ENCODE data around the gene TM4SF4. TPM values are rescaled to one million over a fixed set of nuclear protein-coding genes. Genes with fewer than 3 reads are reported as not detected.
A peak's percentile ranks its signal among the peaks of the same experiment; 100 is the strongest.

The TM4SF4 gene
- total RNA-seq, 1 experiment from 2014 or later: not detected

DNA sequence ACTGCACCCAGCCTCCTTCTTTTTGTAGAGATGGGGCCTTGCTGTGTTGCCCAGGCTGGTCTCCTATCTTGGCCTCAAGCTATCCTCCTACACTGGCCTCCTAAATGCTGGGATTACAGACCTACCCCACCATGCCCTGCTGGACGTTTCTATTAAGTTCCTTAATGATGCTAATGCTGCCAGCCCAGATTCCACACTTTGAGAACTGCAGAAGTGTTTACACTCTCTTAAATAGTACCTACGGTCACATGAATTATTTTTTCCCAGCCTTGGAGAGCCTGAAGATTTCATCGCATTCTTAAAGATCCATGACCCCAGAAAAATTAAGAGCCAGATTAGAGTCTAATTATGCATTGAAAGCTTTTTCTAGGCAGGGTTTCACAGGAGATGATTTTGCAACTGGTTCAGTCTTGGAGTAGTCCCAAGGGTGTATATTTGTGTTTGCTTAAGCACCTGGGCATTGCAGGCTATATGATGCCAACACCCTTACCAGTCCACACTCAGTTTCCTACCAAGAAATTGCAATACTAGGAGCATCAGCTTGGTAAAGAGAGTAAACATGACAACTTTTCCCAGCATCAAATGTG, 36.6 kb downstream of the TM4SF4 start:
- no peak for DNase-seq (ENCODE audit: low read depth)

DNA sequence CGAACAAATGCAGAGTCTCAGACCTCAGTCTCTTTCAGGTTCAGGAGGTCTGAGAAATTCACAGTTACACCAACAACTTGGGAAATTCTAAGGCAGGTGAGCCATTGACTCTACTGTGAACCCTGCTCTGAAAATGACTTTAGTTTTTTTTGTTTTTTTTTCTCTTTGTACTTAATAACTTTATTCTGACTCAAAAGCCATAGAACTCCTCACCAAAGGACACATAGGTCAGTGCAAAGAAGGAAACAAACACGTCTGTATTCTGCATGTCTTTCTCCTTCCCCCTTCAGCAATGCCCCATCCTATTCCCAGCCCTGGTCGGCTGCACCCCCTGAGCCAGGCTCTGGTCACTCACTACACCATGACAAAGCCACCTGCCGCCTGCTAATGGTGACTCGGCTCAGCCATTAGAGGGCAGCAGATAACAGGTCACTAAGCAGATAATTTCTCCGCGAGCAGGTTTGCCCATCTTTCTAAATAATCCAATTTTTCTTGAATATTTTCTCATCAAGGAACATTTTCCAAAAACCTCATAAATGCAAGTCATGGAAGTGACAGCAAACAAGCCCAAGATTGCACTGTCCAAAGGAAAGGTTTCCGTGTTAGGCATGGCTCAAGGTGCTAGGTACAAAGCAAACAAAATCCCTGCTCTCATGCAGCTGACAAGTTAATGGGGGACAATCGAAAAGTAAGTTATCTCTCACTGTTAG, 37.7 kb downstream of the TM4SF4 start:
- DNase-seq (ENCODE audit: low read depth): peak; percentile 73

DNA sequence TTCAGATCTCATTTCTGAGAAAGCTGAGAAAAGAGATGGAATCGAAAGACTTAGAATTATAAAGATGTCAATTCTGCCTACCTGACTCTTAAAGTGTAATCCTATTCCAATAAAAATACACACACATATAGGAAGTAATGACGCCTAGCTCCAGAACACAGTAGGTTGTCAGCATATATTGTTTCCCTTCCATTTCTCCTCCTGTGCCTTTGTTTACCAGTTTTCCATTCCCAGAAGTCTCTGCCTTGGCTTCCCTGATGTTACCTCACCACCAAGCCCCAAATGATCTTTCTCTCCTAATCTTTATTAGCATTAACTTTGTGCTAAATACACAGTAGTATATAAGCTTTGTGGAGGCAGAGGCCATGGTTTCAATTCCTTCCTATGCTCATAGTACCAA, 40.0 kb downstream of the TM4SF4 start:
- no peak for DNase-seq (ENCODE audit: low read depth)

DNA sequence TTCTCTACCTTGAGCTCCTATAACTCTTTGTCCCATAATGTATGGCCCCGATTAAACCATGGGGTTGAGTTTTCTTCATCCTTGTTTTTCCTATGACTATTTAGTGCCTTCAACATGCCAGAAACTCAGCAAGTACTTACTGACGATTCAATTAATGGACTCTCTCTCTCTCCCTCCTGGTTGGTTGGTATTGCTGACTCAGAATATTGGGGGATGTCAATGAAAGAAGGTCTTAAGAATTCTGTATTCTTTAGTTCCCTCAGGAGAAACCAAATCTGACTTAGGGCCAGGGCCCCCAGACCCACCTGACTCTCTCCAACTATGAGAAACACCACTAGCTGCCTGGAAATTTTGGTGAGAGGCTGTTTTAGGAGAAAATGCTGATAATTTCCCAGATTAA, 40.8 kb downstream of the TM4SF4 start:
- no peak for DNase-seq (ENCODE audit: low read depth)

DNA sequence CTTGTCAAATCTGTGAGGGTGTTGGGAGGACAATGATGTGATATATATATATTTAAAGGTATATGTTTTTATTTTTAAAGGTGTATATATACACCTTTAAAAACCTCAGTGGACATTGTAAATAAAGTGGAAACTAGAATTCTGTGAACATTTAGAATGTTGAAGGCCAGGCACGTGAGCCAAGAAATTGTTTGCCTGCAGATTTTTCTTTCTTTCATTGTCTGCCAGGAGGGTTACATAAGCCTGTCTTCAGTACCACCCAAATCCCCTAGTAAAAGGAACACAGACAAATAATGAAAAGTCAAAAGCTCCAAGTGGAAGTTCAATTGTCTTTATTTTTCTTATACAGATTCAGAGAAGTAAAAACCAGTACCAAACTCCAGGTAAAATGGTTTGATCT, 42.4 kb downstream of the TM4SF4 start:
- no peak for DNase-seq (ENCODE audit: low read depth)

DNA sequence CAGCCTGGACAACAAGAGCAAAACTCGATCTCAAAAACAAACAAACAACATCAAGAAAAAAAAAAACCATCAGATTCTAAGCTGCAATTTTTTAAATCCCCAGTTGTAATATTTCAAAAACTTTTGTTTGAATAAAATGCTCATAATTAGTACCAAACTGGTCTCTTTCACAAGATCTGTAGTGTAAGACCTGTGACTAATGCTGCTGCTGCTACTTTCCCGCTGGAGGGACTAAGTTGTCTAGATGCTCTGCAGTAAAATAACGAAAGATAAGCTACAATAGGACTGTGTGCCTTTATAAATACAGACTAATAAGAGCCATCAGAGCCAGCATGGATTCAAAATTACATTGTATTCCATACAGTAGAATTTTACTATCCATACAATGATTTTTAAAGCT, 45.4 kb downstream of the TM4SF4 start:
- no peak for DNase-seq (ENCODE audit: low read depth)

DNA sequence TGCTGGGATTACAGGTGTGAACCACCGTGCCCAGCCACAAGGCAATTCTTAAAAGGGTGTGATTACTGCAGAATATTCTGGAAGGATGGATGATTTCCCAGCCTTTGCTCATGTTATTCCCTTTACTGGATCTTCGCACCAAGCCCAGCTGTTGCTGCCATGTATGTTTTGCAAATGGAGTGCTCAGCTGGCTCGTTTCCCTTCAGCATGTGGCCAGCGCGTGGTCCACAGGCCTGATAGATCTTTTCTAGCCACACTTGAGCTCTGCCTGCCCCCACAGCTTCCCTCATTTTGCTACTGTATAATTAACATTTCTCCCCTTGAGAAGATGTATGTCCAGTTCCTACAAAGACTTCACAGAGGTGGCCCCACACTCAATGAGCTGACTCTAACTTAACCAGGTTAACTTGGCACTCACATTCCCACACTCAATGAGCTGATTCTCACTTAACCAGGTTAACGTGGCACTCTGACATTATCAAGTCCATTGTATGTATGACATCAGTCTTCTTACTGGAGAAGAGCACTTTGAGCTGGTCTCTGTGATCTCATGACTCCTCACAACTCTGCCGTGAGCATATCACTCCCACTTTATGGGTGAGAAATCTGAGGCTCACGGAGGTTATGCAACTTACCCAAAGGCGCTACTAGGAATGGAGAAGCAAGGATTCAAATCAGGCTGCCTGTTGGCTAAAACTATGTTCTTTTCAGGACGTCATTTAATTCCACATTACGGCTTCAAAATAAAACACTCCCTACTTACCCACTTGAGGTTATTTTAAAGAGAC, 49.2 kb downstream of the TM4SF4 start:
- DNase-seq (ENCODE audit: low read depth): no peak

DNA sequence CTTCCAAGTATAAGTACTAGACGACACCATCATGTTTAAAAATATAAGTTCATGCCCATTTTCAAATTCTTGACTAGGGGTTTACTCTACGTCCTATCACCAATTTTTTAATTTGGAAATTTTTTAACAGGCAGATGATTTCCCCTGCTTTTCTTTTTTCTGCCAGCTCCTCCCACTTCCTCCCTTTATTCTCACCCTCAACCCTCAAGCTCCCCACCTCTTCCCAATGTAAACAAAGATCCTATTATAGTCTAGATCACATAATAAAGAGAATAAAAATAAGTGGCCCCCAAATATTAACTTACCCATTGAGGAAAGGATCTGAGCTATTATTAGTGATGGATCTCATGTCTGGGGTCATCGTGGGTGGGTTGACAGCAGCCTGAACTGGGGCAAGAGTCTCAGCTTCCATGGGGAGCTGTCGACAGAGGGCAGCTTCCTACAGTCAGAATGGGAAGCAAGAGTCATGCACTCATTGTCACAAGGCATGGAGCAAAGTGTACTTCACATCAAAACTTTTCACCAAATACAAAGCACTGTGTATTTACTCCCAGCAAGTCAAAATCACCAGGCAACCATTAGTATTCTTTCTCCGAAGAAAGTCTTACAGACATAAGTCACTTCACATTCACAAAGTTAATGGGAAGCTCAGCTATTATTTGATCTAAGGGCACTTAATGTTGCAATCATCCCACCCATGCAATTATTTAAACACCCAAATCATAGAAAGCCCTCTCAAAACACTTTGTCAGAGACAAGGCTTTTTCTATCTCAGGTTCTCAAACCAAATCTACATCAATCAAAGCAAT, 53.2 kb downstream of the TM4SF4 start:
- no peak for DNase-seq (ENCODE audit: low read depth)

DNA sequence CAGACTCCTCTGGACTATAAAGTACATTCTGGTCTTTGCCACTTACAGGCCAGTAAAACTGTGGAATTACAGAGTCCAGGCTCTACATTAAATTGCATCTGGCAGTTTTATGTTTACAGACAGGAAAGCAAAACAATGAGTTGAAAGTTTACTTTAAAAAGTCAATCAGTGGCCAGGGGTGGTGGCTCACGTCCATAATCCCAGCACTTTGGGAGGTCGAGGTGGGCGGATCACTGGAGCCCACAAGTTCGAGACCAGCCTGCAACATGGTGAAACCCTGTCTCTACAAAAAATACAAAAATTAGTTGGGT, 53.8 kb downstream of the TM4SF4 start:
- DNase-seq (ENCODE audit: low read depth): no peak

DNA sequence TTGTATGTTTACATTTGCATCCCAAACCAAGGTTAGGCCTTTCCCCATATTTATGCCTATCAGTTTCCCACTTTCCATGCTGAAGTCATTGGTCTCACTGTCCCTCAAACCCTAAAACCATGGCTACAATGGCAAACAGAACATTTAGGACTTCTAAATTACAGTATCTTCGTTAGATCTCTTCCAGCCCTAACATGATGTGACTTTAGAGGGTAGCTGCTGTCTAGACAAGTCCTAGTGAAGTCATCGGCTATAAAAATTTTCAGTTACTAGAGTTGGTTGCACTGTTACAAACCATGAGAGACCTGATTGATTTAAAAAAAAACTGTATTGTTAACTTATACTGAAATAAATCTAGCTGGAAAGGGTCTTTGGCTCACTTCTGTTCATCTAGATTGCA, 54.6 kb downstream of the TM4SF4 start:
- no peak for DNase-seq (ENCODE audit: low read depth)

DNA sequence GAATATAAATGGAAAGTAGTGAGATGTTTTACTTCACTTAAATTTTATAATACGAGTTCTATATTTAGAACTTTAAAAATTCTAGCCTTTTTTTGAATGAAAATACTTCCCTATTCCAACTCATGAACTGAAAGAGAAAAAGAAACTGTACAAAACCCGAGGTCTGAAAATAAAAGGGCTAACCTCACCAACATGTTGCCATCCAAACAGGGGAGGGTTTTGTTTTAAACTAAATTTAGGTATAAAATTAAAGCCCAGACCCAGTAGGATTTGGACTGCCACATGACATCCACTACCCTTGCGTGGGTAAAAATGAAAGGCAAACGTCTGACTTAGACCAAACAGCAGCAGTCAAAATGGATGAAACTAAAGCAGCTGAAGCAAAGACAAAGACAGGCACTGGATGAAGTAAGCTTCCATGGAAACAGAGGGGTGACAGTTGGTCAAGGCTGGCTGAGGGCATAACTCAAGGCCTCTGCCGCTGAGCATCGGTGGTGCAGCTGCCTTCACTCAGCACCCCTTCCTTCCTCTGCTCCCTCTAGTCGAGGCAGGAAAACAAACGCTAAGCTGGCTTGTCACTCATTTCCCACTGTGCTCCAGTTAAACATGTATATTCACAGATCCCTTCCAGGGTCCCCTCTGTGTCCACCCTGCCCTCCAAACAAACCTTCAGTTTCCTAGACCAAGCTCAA, 58.1 kb downstream of the TM4SF4 start:
- no peak for DNase-seq (ENCODE audit: low read depth)

DNA sequence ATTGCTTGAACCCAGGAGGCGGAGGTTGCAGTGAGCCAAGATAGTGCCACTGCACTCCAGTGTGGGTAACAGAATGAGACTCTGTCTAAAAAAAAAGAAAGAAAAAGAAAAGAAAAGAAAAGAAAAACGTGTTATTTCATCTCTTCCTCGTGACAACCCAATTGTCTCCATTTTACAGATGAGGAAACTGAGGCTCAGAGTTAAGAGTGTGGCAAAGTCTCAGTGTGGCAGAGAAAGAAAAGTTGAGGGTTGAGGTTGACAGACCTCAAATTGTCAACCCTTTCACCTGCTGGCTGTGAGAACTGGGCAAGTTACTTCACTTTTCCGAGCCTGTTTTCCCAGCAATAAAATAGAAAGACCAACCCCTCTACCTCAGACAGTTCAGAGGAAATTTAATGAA, 59.6 kb downstream of the TM4SF4 start:
- DNase-seq (ENCODE audit: low read depth): no peak

DNA sequence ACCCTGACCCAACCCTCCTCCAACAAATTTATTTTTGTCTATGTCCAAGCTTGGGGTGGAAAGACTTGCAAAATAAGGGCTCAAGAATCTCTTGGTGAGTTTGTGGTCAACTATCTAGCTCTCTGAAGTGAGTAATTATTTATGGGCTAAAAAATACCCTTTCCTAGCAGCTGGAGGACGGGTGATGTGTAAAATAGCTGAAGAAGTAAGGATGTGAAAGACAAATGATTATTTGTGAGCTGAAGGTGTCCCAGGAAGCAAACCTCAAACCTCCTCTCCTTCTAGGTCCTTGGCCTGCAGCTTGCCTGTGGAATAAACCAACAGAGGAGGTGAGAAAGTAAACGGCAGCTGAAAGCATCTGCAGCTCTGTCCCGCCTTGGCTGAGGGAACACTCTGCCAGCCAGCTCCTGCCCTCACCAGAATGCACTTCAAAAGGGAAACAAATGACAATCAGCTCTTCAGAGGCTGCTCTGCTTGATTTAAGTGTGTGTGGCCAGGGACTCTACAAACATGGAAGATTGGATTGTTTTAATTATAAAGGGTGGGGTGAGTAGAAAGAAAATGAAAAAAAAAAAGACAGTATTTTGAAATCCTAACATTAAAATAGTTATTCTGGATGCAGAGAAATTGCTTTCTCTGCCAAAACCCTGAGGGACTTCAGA, 60.3 kb downstream of the TM4SF4 start:
- DNase-seq (ENCODE audit: low read depth): peak; percentile 55

DNA sequence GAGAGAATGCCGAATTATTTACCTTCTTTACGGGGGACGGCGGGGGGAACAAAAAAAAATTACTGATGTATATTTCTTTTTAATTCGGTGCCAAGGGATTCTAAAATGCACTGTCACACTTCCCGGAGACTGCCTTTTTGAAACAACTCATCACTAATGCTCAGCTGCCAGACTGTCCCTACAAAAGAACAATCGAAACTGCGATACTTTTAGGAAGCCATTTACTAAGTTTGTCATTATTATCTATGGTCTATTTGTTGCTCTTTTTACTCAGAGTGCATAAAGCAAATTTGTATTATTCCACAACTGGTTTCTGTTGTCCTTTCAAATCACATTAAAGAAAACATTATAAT, 60.8 kb downstream of the TM4SF4 start:
- DNase-seq (ENCODE audit: low read depth): no peak

DNA sequence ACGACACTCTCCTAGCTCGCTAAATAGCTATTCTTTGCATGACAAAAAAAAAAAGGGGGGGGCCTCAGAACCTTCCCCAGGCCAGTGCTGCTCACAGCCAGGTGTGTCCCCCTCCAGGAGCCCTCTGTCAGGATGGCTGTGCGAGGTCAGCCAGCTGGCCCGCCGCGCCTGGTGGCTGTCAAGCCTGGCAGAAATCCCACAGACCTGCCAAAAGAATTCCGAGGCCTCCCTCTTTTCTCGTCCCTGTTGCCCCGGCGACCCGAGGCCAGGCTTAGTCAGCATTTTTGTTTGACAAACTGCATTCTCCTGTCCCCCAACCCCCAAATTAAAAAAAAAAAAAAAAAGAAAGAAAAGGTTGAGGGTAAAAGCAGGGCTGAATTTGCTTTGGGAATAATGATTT, 61.9 kb downstream of the TM4SF4 start:
- DNase-seq (ENCODE audit: low read depth): peak; percentile 38

DNA sequence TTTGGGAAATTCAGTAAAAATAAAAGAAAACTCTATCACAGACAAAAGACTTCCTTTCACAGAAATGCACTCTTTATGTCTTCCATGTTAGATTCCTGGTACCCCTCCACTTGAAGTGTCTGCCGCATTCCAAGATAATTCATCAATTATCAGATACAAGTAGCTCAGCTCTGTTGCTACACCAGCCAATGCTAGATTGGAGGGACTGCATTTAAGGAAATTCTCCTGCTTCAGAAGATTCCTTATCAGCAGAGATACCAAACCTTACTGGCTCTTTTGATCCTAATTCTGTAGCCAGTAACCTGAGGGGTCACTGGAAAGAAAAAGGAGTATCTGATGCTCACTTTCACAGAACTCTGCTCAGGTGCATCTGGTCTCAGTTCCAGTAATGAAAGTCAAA, 63.9 kb downstream of the TM4SF4 start:
- no peak for DNase-seq (ENCODE audit: low read depth)

DNA sequence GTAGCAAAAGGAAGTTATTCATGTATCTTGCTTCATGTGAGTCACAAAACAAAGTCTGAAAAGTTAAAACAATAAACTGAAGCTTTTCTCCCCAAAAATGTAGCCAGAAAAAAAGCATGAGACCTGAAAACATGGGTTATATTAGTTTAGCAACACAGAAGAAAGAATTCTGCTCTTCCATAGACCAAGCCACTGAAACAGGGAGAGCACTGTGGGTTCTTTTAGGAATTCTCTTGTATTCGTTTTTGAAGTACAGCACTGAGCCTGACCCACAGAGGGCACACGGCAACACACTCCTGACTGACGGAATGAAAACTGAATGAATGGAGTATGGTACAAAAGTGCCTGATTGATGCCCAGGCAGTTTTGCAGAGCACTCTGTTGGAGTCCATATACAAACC, 66.6 kb downstream of the TM4SF4 start:
- DNase-seq (ENCODE audit: low read depth): peak; percentile 51

DNA sequence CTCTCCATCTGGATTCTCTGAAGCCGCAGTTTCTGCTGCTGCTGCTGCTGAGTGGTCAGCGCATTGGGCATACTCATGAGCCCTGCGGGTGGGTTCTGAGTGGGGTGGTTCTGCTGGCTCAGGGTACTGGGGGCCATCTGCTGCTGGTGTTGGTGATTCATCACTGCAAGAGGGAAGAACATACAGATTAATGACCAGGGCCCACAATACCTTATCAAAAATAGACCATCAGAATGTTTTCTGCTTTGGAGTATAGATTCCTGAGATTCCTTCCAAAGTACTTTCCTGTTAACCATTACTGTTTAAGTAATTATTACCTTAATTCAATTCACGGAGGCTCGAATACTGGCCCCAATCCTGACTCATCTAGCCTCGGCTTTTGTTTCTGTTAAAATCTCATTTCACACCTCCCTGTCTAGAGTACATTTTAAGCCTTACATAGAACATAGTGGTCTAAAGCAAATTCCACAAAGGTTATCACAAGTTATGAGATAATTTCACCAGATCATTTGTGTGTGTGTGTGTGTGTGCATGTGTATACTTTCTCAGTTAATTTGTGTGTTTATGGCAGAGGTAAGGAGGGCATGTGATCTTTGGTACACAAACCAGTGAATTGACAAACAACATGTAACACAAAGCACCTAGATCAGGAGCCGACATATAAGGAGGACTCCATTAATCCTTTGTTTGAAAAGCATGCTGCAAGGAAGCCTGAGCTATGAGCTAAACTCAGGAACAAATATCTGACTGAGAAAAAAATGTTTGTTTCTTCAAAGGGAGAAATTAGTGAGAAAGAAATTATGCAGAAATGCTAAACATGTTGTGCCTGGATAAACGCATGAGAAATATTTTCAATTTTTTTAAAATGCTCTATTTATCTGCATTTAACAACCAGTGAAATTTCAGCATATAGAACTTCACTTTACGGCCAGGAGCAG, 68.1 kb downstream of the TM4SF4 start:
- DNase-seq (ENCODE audit: low read depth): peak; percentile 36

DNA sequence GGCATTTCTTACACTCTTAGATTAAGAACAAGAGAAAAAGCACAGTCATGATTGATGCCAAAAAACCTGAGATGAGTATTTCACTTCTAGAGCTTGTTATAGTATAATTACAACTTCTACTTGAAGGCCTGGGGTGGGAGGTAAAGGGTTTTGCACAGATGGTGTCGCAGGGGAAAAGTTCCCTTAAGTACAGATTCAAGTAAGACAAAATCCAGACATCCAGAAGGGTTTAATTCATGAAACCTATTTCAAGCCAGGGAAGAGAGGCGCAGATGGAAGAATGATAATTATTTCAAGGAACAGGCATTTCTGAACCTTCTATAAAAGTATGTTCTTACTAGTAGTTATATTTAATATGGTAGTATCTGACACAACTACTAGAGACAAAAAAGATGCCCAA, 70.6 kb downstream of the TM4SF4 start:
- DNase-seq (ENCODE audit: low read depth): no peak

DNA sequence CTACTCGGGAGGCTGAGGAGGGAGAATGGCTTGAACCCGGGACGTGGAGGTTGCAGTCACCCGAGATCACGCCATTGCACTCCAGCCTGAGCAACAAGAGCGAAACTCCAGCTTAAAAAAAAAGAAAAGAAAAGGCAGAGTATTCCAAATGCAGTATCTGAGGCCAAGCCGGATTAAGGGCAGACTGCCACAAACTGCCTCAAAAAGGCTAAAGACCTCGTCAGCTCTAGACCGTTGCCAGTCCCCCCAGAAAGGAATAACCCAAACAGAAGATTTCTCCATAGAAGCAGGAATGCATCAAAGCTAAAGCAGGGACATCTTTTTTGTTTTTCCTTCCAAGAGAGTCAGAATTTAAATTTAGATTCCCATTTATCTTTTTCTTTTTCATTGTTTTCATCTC, 72.9 kb downstream of the TM4SF4 start:
- no peak for DNase-seq (ENCODE audit: low read depth)
